ENCODE data around the gene FCHO1.
"Not testable (repeated sequence)": the region's sequence is repeated elsewhere in the genome, so short reads cannot be mapped to it uniquely, and the experiment has no call there.

The FCHO1 gene

DNA sequence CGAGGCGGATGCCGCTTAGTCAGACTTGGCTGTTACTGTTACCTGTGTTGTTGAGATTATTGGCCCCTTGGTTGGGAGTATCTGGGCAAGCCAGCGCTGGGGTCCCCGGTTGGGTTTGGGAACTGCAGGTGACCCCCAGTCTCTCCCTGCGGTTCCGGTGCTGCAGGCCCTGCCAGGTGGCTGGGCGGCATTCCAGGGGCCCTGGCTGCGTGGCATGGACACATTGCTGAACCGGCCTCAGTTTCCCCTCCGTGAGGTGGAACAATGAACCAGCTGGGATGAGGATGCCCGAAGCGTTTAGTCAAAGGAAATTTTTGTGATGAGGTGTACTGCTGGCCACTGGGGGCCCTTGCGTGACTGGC is 44.2 kb downstream of the FCHO1 start:
- no peak for DNase-seq

DNA sequence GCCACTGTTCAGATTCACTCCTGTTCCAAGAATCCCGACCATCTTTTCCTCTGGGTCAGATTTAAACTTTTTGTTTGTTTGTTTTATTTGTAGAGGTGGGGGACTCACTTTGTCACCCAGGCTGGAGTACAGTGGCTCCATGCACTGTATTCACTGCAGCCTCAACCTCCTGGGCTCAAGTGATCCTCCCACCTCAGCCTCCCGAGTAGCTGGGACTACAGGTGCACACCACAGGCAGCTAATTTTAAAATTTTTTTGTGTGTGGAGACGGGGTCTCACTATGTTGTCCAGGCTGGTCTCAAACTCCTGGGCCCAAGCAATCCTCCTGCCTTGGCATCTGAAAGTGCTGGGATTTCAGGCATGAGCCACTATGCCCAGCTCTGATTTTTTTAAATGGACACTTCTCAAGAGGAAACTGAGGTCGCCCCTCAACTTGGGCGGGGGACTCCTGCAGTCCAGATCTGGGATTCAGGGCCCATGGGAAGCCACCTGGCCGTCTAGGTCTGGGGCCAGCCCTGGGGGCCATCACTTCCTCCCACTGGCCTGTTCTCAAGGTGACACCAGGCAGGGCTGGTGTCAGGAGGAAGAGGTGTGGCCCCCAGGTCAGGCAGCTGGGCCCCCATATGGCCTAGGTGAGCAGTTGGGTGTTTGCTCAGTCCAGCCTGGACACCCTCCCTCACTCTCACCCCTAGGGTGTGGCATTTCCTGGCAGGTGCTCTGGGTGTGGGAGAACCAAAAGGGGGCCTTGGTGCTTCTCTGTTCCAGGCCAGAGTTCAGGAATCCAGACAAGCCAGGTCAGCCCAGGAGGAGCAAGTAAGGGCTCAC is 44.9 kb downstream of the FCHO1 start:
- no peak for DNase-seq

DNA sequence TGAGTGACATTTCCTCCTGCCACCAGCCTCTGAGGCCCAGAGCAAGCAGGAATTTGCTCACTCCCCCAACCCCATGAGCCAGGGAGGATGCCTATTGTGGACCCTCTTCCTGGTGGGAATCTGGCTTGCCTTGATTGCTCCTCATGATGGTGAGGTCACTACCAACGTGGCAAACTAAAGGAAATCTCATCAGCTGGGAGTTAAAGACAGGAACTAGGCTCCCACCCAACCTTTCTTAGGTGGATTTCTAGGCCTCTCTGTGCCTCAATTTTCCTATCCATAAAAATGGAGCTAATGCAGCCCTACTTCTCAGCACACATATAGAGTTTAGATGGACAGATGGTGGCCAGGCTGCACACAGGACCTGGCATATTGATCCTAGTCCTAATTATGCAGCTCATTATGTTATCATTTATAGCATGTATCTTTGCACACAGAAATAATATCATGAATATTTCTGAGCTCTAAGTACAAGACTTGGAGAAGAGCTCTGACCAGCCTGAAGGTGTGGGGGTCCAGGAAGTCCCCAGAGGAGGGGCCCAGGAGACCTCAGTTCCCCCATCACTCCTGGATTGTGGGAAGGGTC is 45.7 kb downstream of the FCHO1 start:
- DNase-seq: no peak

DNA sequence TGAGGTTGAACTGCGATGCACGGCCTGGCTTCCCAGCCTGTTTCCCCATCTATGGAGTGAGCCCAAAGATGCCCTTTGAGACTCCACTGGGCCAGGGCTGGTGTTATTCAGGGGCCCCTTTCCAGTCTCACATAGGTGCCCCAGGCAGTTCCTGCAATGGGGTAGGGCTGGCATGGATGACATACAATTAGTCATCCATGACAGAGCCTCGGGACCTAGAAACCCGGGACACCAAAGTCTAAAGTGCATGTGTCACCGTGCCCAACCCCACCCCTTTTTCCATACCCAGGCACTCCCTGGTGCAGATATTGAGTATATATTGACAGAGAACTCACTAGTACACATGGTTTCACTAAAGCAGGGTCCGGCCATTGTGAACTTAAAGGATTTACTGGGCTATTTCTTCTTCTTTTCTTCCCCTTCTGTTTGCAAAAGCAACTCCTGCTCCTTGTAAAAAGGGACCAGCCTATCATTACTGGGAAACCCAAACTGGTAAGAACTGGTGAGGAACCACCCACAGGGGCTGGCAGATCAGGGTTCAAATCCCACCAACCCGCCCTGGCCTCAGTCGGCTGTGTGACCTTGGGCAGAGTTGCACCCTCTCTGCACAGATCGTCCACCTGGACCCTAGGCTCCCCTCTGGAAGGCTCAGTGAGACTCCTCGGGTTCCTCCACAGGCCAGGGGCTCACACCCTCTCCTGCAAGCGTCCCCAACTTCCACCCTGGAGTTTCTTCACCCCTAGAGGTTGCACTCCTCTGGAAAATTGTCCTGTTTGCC is 46.3 kb downstream of the FCHO1 start:
- peak; percentile 77 for DNase-seq

DNA sequence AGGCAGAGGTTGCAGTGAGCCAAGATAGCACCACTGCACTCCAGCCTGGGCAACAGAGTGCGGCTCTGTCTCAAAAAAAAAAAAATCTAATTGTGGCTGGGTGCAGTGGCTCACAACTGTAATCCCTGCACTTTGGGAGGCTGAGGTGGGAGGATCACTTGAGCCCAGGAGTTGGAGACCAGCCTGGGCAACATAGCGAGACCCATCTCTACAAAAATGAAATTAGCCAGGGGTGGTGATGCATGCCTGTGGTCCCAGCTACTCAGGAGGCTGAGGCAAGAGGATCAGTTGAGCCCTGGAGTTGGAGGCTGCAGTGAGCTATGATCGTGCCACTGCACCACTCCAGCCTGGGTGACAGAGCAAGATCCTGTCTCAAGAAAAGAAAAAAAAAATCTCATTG is 47.3 kb downstream of the FCHO1 start:
- not testable (repeated sequence) for DNase-seq

DNA sequence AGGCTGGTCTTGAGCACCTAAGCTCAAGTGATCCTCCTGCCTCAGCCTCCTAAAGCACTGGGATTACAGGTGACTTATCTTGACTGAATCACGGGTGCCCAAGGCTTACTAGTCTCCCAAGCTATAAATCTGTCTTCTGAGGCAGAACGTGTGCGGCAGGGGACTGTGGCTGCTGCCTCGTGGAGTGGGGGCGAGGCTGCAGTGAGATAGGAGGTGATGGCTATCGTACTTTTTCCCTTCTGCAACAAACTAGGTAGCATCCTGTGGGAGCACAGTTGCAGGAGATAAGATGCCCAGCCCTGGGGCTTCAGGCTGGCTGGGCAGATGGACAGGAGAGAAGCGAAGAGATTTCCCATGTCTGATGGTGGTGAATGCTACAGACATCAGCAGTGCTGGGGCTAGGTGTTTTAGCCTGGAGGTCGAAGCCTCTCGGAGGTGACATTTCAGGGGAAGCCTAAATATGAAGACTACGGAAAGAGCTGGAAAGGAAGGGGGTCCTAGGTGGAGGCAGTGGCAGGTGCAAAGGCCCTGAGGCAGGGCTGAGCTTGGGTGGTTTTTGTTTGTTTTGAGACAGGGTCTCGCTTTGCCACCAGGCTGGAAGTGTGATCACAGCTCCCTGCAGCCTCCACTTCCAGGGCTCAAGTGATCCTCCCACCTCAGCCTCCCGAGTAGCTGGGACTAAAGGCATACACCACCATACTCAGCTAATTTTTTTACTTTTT is 51.0 kb downstream of the FCHO1 start:
- no peak for DNase-seq

DNA sequence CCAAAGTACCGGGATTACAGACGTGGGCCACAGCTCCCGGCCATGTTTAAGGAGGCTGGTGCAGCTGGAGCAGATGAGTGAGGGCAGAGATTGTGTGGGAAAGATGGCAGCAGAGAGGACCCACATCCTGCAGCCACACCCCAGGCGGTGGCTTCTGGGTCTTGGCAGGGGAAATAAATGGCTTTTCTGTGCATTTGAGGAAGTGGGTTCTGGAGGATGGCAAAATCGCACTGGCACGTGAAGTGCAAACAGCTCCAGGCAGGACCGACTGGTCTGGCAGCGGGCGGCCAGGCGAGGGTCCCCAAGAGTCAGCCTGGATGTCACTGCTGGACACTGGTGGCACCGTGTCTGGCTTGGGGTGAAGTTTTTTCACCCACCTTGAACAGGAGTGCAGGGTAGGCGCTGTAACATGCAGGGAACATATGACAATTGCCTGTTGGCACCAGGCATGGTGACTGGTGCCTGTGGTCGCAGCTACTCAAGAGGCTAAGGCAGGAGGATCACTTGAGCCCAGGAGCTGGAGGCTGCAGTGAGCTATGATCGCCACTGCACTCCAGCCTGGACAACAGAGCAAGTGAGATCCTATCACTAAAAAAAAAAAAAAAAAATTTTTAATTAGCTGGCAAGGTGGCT is 52.1 kb downstream of the FCHO1 start:
- no peak for DNase-seq

DNA sequence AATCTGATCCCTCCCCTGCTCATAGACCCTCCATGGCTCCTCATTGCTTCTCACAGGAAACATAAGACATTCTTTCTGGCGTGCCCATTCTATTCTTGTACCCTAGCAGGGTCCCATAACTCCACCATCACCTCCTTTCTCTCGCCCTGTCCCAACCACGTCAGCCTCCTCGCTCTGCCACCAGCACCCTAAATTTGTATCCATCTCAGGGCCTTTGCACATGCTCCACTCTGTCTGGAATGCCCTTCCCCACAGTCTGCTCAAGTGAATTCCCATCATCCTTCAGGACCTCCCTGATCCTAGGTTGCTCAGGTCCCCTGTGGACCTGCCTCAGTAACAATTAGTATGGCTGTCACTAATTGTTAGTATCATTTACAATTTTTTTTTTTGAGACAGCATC is 54.1 kb downstream of the FCHO1 start:
- no peak for DNase-seq

DNA sequence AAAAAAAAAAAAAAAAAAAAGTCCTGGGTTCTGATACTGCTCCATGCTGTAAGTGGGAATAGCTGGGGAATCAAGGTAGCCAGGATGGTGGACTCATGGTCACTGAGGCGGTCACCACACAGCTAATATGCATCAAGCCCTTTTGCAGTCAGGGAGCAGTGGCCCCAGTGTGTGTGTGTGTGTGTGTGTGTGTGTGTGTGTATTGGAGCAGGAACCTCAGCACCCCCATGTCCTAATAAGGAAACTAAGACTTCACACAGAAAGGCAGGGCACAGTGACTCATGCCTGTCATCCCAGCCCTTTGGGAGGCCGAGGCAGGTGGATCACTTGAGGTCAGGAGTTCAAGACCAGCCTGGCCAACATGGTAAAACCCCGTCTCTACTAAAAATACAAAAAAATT is 55.7 kb downstream of the FCHO1 start:
- DNase-seq: no peak

DNA sequence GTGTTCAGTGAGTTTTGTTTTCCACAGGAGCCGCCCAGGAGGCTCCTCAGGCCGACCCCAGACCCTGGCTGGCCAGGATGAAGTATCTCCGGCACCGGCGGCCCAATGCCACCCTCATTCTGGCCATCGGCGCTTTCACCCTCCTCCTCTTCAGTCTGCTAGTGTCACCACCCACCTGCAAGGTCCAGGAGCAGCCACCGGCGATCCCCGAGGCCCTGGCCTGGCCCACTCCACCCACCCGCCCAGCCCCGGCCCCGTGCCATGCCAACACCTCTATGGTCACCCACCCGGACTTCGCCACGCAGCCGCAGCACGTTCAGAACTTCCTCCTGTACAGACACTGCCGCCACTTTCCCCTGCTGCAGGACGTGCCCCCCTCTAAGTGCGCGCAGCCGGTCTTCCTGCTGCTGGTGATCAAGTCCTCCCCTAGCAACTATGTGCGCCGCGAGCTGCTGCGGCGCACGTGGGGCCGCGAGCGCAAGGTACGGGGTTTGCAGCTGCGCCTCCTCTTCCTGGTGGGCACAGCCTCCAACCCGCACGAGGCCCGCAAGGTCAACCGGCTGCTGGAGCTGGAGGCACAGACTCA is 56.5 kb downstream of the FCHO1 start:
- DNase-seq: no peak

DNA sequence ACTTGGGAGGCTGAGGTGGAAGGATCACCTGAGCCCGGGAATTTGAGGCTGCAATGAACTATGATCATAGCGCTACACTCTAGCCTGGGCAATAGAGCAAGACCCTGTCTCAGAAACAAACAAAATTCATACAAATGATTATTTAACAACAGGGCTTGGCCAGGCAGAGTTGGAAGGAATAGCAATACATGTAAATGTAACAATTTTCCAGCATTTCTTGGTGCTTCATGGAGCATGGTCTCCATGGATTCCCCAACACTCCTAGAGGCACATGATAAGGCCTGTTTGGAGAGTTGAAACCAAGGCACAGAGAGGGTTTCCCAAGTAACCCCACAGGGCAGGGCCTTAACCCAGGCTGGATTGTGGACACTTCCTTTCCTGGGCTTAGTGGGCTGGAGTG is 59.8 kb downstream of the FCHO1 start:
- DNase-seq: no peak

DNA sequence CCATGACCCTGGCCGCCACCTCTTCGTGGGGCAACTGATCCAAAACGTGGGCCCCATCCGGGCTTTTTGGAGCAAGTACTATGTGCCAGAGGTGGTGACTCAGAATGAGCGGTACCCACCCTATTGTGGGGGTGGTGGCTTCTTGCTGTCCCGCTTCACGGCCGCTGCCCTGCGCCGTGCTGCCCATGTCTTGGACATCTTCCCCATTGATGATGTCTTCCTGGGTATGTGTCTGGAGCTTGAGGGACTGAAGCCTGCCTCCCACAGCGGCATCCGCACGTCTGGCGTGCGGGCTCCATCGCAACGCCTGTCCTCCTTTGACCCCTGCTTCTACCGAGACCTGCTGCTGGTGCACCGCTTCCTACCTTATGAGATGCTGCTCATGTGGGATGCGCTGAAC is 60.4 kb downstream of the FCHO1 start:
- DNase-seq: no peak

DNA sequence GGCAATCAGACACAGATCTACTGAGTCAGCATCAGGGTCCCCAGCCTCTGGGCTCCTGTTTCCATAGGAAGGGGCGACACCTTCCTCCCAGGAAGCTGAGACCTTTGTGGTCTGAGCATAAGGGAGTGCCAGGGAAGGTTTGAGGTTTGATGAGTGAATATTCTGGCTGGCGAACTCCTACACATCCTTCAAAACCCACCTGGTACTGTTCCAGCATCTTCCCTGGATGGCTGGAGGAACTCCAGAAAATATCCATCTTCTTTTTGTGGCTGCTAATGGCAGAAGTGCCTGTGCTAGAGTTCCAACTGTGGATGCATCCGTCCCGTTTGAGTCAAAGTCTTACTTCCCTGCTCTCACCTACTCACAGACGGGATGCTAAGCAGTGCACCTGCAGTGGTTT is 60.8 kb downstream of the FCHO1 start:
- DNase-seq: no peak

DNA sequence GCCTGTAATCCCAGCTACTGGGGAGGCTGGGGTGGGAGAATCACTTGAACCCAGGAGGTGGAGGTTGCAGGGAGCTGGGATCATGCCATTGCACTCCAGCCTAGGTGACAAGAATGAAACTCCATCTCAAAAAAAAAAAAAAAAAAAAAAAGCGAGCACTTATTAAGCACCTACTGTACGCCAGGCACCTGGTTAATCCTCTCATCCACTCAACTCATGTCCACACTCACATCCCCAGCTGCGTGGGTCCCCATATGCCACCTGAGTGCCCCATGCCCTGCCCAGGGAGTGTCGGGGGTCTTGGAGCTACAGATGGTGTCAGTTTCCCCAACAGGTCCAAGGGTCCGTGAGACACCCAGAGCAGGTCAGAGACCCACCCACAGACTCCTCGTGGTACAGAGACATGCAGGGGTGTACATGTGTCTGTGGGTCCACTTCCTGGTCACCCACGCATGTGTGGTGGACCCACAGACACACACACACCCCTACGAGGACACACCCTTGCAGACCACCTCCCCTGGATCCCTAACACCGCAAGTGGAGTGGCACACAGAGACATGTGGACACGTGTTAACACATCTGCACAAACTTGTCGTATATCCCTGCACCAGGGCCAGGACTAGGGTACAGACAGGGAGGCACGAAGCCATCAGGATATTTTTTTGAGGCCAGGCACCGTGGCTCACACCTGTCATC is 66.5 kb downstream of the FCHO1 start:
- no peak for DNase-seq

DNA sequence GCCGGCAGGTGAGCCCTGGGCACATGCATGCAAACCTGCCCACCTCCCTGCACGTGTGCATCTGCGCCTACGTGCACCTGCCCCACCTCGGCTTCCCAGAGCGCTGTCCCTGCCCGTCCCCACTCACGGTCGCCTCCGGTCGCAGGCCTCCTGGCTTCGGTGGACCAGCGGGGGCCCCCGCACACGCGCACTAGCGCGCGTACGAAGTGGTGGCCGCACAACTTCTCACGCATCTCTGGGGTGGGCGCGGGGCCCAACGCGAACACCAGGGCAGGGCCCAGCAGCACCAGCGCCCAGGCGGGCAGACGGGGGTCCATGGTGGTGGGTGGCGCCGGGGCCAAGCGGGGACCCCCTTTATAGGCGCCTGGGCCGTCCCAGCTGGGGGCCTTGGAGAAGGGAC is 69.9 kb downstream of the FCHO1 start, which contains the start of gene INSL3:
INSL3 (minus strand) TSS at position 330 of the 400 bp plus-strand sequence; CDS start at position 317, 13 bp downstream.
- no peak for DNase-seq

DNA sequence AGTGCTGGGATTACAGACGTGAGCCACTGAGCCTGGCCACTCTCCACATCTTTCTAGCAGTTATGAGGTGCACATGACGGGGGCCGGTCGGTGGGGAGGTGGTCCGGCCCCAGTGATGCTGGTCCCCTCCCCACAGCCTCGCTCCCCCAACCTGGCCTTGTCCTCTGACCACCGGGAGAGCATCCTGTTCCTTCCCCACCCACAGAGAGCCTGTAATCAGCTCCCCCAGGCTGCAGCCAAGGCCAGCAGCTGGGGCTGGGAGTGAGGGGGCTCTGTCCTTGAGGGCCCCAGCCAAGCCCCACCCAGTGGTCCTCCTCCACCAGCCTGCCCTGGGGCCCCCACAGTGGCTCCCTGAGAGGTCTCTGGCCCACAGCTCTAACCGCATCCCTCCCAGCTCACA is 73.1 kb downstream of the FCHO1 start:
- DNase-seq: no peak

DNA sequence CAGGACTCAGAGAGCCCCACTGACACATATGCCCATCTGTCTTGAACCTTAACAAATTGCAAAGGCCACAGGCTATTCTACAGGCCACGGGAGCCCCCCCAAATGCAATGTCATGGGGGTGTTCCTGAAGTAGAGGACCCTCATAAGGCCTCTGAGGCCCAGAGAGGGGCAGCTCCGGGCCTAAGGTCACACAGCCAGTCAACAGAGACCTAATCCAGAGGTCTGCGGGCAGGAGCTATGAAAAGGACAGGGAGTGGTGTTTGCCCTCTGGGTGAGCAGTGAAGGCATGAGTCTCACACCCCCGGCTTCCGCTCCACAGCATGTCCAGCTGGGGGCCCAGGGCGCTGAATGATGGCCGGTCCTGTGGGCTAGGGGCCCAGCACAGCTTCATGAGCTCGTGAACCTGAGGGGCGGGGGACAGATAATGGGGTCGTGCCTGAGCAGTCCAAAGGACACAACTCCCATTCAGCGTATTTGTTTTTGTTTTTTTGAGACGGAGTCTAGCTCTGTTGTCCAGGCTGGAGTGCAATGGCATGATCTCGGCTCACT is 75.3 kb downstream of the FCHO1 start:
- DNase-seq: no peak

DNA sequence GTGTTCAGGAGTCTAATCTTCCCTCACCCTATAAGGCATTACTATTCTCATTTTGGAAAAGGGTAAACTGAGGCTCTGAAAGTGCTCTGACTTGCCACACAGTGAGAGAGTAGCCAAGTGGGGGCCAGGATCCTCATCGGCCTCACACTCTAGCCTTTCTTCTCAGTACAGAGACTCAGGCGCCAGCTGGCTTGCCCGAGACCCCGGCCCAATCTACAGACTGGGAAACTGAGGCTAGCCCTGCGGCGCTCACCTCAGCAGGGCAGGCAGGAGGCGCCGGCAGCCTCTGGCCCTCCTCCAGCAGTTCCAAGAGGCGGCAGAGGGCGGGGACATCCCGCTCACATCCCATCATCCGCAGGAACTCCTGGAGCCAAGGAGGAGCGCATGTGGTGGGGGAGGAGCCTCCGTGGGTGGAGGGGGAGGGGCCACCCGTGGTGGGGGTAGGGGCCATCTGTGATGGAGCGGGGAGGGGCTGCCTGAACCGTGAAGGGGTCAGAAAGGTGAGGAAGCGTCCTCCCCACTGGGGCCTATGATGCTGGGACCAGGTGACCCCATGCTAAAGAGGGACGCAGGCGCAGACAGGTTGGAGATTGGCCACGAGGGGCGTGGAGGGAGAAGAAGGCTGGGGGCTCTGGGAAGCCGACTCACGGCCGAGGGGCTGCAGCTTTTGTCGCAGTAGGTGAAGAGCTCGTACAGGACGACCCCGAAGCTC is 78.7 kb downstream of the FCHO1 start:
- no peak for DNase-seq

DNA sequence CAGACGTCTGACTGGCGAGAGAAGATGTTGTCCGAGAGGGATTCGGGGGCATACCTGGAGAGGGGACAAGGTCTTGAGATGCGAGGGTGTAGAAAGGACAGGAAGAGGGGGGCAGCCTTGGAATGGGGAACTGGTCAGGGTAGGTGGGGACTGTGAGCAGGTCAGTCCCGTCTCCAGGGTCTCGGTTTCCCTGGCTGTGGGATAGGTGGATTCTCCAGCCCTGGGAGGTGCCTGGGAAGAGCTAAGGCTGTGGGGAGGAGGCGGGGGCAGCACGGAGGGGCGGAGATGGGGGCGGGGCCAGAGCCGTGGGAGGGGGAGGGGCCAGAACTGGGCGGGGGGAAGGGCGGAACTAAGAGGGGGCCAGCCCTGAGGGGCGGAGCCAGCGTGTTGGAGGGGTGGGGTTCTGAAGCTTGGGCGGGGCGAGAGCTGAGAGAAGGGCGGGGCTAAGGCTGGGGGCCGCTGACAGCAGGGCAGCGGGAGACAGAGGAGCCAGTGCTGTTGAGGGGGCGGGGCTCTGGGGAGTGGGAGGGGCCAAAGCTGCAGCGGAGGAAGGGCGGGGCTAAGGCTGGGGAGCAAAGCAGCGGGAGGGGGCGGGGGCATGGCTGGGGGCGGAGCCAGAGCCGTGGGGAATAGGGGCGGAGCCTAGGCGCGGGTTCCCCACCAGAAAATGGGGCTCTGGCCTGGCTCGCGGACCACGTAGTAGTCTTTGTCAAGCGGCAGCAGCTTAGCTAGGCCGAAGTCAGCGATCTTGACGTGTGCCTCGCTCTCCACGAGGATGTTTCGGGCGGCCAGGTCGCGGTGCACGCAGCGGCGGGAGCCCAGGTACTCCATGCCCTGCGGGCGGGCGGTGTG is 79.5 kb downstream of the FCHO1 start:
- peak; percentile 83 for DNase-seq

DNA sequence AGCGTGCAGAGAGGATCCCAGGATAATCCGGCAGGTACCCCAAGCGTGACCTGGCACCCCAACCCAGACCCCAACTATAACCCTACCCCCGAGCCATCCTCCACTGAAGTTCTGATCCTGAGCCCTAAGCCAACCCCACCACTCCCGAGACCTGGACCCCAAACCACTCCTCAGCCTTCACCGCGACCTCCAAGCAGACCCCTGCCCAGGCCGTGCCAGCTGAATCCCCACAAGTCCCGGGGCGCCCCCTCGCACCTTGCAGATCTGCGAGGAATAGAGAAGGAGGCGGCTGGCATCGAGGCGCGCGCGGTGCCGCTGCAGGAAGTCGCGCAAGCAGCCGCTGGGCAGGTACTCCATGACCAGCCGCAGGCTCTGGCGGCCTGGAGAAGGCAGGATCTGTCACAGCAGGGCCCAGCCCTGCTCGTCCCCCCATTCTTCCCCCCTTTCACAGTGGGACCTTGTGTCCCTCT is 80.2 kb downstream of the FCHO1 start:
- no peak for DNase-seq

Data from stimulated activated CD8-positive, alpha-beta memory T cell treated with anti-CD3 and anti-CD28 coated beads, Interleukin-4, amount 100 ng/mL, for 48 hours (primary cell).